GM18507 (cell line): ENCODE results near the gene EXOC6B.

Experiments
- DNase-seq: peaks from one replicate; pipeline ENCODE4 v3.0.0; 2011; ENCODE audit warnings: low read depth; ENCODE audit not compliant: insufficient read length; ENCODE audit errors: extremely low spot score
- FAIRE-seq: peaks from 2 replicates; lab custom pipeline; 2011; peaks lifted over from hg19 to GRCh38; lab: Jason Lieb, UNC

EXOC6B gene

GRCh38 chr2:72148837-72149555, 676.8 kb downstream of the EXOC6B start:
- DNase-seq (no peak), FAIRE-seq (no peak)

GRCh38 chr2:72148003-72148836, 677.6 kb downstream of the EXOC6B start:
- no peak for FAIRE-seq

GRCh38 chr2:72147303-72147971, 678.4 kb downstream of the EXOC6B start, which contains the start of gene CYP26B1:
Gene CYP26B1, minus strand, starts transcription at chr2:72147862. Its CDS starts 28 bp downstream, at chr2:72147834.
- FAIRE-seq = no peak
- DNase-seq = no peak

More at GRCh38 chr2:72148003-72148836, 677.6 kb downstream of the EXOC6B start:
- DNase-seq = no peak

- DNase-seq = no peak
- FAIRE-seq = no peak
Measured at GRCh38 chr2:72146347-72147302, 679.2 kb downstream of the EXOC6B start.

- no peak for DNase-seq
- no peak for FAIRE-seq
Measured at GRCh38 chr2:72145658-72146329, 680.0 kb downstream of the EXOC6B start.

- no peak for DNase-seq
Measured at GRCh38 chr2:72145289-72145657, 680.6 kb downstream of the EXOC6B start.

GRCh38 chr2:72144632-72145288, 681.1 kb downstream of the EXOC6B start:
- DNase-seq (no peak), FAIRE-seq (no peak)

More at GRCh38 chr2:72145289-72145657, 680.6 kb downstream of the EXOC6B start:
- no peak for FAIRE-seq

GRCh38 chr2:72144274-72144631, 681.6 kb downstream of the EXOC6B start:
- FAIRE-seq = no peak

GRCh38 chr2:72143441-72144273, 682.2 kb downstream of the EXOC6B start:
- DNase-seq (no peak), FAIRE-seq (no peak)

More at GRCh38 chr2:72144274-72144631, 681.6 kb downstream of the EXOC6B start:
- no peak for DNase-seq

- FAIRE-seq (no peak), DNase-seq (no peak)
Measured at GRCh38 chr2:72142570-72143440, 683.0 kb downstream of the EXOC6B start.

- DNase-seq = no peak
Measured at GRCh38 chr2:72141881-72142451, 683.9 kb downstream of the EXOC6B start.

GRCh38 chr2:72141032-72141645, 684.7 kb downstream of the EXOC6B start:
- DNase-seq (no peak), FAIRE-seq (no peak)

More at GRCh38 chr2:72141881-72142451, 683.9 kb downstream of the EXOC6B start:
- no peak for FAIRE-seq

- FAIRE-seq (no peak), DNase-seq (no peak)
Measured at GRCh38 chr2:72140621-72140960, 685.2 kb downstream of the EXOC6B start.

- no peak for DNase-seq
- no peak for FAIRE-seq
Measured at GRCh38 chr2:72139874-72140620, 685.8 kb downstream of the EXOC6B start.

- FAIRE-seq (no peak), DNase-seq (no peak)
Measured at GRCh38 chr2:72139471-72139873, 686.4 kb downstream of the EXOC6B start.
